ENCODE data around the gene TSPAN18.

The TSPAN18 gene

DNA sequence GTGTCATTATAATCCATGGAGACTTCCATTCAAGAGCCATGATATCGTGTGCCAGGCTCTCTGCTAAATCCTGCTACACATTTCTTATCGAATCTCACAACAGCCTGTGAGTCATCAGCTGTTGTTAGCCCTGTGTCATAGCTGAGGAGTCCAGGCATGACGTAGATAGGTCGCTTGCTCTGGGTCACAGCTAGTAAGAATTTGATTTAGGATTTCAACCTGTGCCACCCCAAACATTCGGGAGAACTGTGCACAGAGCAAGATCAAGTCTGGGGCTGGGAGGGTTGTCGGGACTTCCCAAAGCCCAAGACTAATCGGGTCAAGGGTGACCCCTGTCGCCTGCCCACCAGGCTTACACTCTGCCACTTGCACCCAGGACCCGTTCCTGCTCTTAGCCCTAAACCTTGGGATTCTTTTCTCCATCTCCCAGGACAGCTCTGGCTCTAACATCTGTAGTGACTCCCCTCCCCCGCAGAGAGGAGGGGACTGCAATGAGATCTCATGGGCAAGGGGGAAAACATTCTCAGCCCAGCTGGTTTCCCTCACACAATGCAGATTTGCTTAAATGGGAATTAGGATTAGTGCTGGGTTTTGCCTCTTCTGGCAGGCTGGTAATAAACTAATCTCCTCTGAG lies 34.3 kb downstream of the TSPAN18 start:
- in situ Hi-C loops (cut with MboI; ENCODE audit: low pct_unique_long_range_greater_than_20kb, low sequenced_read_pairs, unreplicated experiment): no loop called here
- TF ChIP-seq, protein P1, sequence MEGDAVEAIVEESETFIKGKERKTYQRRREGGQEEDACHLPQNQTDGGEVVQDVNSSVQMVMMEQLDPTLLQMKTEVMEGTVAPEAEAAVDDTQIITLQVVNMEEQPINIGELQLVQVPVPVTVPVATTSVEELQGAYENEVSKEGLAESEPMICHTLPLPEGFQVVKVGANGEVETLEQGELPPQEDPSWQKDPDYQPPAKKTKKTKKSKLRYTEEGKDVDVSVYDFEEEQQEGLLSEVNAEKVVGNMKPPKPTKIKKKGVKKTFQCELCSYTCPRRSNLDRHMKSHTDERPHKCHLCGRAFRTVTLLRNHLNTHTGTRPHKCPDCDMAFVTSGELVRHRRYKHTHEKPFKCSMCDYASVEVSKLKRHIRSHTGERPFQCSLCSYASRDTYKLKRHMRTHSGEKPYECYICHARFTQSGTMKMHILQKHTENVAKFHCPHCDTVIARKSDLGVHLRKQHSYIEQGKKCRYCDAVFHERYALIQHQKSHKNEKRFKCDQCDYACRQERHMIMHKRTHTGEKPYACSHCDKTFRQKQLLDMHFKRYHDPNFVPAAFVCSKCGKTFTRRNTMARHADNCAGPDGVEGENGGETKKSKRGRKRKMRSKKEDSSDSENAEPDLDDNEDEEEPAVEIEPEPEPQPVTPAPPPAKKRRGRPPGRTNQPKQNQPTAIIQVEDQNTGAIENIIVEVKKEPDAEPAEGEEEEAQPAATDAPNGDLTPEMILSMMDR (IDR thresholded peaks at IDR 0.05; ENCODE audit: extremely low read depth, insufficient read depth, missing control alignments): no peak
- no peak for DNase-seq (ENCODE audit: low spot score)

DNA sequence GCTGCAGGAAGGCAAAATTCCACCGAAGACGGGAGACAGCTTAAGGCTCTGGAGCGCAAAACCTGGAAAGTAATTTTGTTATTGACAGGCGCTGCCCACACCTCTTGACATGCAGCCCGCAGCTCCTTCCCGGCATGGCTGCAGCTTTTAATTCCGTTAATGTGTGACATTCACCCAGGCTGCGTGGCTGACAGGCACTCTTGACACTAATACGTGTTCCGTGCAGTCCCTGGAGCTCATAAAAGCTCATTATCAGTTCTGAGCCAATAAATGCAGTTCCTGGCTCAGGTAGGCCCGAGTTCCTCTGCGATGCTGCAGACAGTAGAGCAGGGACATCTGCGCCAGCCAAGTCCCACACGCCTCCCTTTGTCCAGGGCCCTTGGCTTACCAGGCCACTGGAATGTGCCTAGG lies 34.8 kb downstream of the TSPAN18 start:
- in situ Hi-C loops (cut with MboI; ENCODE audit: low pct_unique_long_range_greater_than_20kb, low sequenced_read_pairs, unreplicated experiment): no loop called here

DNA sequence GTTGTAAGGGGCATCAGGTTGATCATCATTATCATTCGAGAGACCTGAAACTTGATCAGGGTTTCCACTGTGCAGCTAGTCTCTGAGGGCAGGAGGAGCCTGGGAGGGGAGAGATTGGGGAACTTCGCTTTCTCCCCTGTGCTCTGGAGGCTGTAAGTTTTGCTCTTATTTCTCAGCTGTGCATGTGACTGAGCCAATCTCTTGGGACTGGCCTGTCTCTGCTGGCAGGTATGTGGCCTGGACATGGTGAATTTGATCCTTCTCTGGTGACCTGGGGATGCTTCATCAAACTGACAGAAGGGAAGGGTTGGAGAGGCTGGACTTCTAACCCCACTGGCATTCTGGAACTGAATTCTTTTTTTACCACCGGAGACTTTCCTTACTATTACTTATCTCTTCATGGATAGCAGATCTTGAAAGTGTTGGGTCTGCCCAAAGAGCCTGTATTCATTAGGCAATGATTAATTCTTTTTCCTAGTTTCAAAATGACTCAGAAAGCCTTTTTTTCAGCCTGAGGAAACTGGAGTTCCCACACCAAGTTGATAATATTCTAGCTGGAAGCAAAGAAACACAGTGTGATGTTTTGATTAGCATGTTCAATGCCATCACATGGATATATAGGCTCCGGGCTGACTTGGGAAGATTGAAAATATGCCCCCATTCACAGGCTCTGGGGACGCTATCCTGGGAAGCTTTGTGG lies 36.5 kb downstream of the TSPAN18 start:
- in situ Hi-C loops (cut with MboI; ENCODE audit: low pct_unique_long_range_greater_than_20kb, low sequenced_read_pairs, unreplicated experiment): no loop called here
- no peak for DNase-seq (ENCODE audit: low spot score)
- TF ChIP-seq, protein P1 (IDR thresholded peaks at IDR 0.05; ENCODE audit: extremely low read depth, insufficient read depth, missing control alignments): no peak

More for the DNA sequence above, 34.8 kb downstream of the TSPAN18 start:
- TF ChIP-seq, protein P1 (IDR thresholded peaks at IDR 0.05; ENCODE audit: extremely low read depth, insufficient read depth, missing control alignments): no peak
- no peak for DNase-seq (ENCODE audit: low spot score)

DNA sequence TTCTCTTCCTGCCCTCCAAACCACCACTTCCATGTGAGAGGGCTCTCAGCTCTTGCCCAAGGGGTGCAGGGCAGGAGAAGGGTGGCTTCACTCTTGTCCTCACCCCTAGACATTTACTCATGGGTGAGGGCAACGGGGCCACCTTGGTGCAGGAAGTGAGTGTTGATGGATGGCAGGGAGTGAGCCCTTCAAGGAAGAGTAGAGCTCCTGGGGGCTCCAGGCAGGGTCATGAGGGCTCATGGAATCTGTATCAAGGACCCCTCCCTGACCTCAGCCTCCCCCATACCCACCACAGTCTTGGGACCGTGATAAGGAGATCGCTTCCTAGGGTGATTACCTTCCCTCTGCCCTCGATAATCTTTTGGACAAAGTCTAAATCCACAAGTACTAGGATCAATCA lies 37.8 kb downstream of the TSPAN18 start:
- in situ Hi-C loops (cut with MboI; ENCODE audit: low pct_unique_long_range_greater_than_20kb, low sequenced_read_pairs, unreplicated experiment): no loop called here
- TF ChIP-seq, protein P1 (IDR thresholded peaks at IDR 0.05; ENCODE audit: extremely low read depth, insufficient read depth, missing control alignments): no peak
- DNase-seq (ENCODE audit: low spot score): no peak

DNA sequence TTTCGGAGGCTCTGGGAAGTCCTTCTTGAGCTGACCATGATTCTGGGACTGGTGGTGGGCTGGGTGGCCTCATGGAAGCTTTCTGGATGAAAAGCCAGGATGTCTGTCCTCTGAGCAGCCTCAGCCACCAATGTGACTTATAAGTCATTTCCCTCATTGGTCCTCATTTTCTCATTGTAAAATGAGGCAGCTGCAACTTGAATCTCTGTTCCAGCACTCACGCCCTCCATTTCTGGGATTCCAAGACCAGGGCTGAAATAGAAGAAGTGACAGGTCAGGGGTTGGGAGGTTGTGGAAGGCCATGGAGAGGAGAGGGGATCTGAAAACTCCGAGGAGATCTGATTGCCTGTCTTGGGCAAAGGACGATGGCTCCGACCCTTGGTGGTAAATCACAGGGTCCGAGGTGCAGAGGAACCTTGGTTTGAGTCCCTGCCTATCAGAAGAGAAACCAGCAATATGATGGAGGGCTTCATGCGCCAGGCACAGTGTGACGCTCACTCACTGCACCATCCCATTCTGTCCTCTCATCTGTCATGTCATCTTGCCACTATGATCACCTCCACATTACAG lies 38.3 kb downstream of the TSPAN18 start:
- TF ChIP-seq, protein P1 (IDR thresholded peaks at IDR 0.05; ENCODE audit: extremely low read depth, insufficient read depth, missing control alignments): no peak
- DNase-seq (ENCODE audit: low spot score): no peak
- in situ Hi-C loops (cut with MboI; ENCODE audit: low pct_unique_long_range_greater_than_20kb, low sequenced_read_pairs, unreplicated experiment): no loop called here

DNA sequence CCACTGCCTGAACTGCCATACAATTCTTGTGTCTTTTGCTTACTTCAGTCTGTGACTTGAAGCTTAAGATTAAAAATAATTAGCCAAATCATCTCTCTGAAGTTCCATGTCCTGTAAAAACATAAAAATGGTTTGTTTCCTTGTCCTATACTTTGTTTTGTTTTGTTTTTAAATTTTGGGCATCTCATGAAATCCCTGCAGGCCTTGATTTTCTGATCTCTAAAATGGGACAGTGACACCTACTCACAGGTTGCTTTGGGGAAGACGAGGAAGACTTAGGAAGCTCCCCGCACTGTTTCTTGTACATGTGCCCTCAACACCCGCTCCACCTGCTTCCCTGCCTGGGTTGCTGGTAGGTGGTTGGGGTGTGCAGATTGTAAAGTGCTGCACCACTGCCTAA lies 38.9 kb downstream of the TSPAN18 start:
- TF ChIP-seq, protein P1 (IDR thresholded peaks at IDR 0.05; ENCODE audit: extremely low read depth, insufficient read depth, missing control alignments): no peak
- in situ Hi-C loops (cut with MboI; ENCODE audit: low pct_unique_long_range_greater_than_20kb, low sequenced_read_pairs, unreplicated experiment): no loop called here
- no peak for DNase-seq (ENCODE audit: low spot score)

Data from GM13977 (cell line).